Endometrial microvascular endothelial cells (primary cell): ENCODE data around the gene RBBP8NL. TPM values are rescaled to one million over a fixed set of nuclear protein-coding genes. Genes with fewer than 3 reads are reported as not detected.

Experiments used
- in situ Hi-C: cut with HindIII; loops from 2 replicates; pipeline ENCODE4 v1.10.0; 2017; ENCODE audit warnings: low sequenced_read_pairs, low pct_unique_long_range_greater_than_20kb; ENCODE audit errors: inconsistent ontology term
- total RNA-seq: library from RNA; depleted of rRNA; stranded (reverse); fragments of >200 nt; gene quantifications from one replicate; pipeline ENCODE4 v1.2.3, GENCODE V29; 2015; ENCODE audit errors: inconsistent ontology term

The RBBP8NL gene
- total RNA-seq, 1 donor from 2014 or later: not detected

GRCh38 chr20:62448038-62448437 is 20.7 kb upstream of the RBBP8NL start:
- in situ Hi-C loops: no loop called here

DNA sequence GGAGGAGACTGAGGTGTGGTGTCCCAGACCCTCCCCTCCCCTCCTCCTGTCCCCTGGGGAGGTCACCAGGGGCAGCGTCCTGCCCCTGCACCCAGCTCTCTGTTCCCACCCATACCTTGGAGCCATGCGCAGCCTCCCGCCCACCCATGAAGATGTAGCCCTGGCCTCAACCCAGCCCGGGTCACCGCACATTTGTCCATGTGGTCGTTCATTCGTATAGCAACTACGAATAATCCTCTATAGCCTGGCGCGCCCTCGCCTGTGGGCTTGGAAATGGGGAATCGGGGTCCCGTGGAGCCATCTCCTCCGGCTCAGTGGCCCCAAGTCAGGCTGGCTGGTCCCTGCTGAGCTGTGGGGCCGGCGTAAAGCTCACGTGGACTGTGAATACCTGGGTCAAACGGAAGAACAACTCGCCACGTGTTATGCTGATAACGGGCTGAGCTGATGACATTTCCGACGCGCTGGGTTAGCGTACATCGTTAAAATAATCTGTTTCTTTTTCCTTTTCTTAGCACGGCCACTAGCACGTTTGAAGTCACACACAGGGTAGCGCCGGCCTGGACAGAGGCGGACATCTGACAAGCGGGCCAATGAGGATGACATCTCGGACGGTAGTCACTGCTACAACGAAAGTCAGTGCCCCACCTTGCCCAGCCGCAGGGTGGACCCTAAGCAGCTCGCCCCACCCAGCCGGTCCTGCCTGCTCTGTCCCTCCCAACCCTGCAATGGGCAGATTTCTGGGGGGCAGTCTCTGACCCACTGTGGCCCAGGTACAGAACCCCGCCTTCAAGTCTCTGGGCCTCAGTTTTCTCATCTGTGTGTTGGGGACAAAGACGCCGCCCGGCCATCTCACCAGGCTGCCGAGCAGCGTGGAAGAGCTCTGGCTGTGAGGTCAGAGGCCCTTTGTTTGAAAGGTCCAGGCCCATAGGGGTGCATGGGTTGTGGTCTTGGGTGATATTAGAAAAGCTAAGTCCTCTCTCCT is 19.8 kb upstream of the RBBP8NL start:
- in situ Hi-C loops: no loop called here

- in situ Hi-C loops: no loop called here
These were observed 19.1 kb upstream of the RBBP8NL start for GRCh38 chr20:62446481-62446880.

- in situ Hi-C loops: no loop called here
These were observed 18.4 kb upstream of the RBBP8NL start for GRCh38 chr20:62445553-62446340.

- in situ Hi-C loops: no loop called here
These were observed 16.9 kb upstream of the RBBP8NL start for GRCh38 chr20:62444286-62444685.

GRCh38 chr20:62441987-62442539 is 14.7 kb upstream of the RBBP8NL start:
- in situ Hi-C loops: no loop called here

GRCh38 chr20:62439218-62439617 is 11.9 kb upstream of the RBBP8NL start:
- in situ Hi-C loops: no loop called here

- in situ Hi-C loops: no loop called here
These were observed 10.6 kb upstream of the RBBP8NL start for GRCh38 chr20:62437927-62438326.

DNA sequence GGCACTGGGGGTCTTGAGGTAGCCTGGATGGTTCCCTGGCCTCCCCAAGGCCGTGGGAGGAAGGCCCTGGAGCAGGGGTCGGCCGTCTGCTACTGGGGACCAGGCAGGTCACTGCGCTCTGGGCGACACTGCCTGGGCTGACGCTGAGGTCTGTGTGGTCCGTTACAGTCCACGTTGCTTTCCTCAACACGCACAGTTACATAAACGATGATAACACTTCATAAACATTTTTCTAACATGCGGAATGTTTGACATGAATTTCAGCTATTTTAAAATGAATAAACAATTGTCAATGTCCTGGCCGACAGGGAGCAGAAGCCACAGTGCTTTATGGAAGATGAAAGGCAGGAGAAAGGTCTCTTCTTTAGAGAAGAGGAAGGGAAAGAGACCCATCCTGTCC is 10.2 kb upstream of the RBBP8NL start:
- in situ Hi-C loops: no loop called here

- in situ Hi-C loops: no loop called here
These were observed 9.4 kb upstream of the RBBP8NL start for GRCh38 chr20:62436692-62437091.

GRCh38 chr20:62433658-62434497 is 6.5 kb upstream of the RBBP8NL start:
- in situ Hi-C loops: no loop called here

DNA sequence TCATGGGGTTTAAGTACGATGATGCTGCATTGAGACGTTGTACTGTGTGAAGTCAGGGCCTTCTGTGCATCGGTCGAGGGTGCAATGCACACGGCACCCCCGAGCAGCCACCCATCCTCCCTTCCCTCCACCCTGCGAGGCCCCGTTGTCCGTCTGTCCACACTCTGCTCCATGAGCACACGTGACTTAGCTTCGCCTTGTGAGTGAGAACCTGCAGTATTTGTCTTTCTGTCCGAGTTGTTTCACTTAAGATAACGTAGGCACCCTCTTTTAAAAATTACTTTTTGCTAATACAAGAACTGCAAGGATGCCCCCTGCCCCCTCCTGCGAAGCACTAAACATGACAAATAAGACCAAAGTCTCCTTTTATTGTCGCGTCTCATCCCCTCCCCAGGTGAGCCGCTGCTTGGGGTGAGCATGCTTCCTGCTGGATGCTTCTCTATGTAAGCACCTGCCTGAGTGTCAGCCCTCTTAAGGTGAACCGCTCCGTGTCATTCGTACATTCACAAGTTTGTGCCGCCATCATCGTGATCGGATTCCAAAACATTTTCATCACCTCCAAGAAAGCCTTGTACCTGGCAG is 3.6 kb upstream of the RBBP8NL start:
- in situ Hi-C loops: no loop called here

DNA sequence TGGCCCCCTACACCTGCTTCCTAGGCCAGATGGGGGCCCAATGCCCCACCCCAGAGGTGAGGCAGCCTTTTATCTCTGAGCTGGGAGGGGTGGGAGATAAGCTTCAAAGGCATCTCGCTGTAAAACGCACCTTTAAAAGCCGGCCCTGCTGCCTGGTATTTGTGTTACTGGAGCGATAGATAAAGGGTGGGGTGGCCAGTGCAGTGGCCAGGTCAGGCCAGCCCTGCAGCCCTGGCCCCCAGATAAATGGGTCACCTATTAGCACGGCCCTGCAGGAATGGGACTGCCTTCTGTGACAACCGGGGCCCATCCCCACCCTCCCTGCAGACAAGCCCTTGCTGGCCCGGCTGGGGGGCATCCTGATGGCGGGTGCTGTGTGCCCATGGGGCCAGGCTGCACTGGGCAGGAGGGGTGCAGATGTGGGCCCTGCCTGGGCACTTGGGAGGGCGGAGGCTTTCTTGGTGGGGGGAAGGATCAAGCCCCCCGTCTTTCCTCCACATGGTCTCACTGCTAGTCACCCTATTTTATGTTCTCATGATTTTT is 3.0 kb upstream of the RBBP8NL start:
- in situ Hi-C loops: no loop called here

DNA sequence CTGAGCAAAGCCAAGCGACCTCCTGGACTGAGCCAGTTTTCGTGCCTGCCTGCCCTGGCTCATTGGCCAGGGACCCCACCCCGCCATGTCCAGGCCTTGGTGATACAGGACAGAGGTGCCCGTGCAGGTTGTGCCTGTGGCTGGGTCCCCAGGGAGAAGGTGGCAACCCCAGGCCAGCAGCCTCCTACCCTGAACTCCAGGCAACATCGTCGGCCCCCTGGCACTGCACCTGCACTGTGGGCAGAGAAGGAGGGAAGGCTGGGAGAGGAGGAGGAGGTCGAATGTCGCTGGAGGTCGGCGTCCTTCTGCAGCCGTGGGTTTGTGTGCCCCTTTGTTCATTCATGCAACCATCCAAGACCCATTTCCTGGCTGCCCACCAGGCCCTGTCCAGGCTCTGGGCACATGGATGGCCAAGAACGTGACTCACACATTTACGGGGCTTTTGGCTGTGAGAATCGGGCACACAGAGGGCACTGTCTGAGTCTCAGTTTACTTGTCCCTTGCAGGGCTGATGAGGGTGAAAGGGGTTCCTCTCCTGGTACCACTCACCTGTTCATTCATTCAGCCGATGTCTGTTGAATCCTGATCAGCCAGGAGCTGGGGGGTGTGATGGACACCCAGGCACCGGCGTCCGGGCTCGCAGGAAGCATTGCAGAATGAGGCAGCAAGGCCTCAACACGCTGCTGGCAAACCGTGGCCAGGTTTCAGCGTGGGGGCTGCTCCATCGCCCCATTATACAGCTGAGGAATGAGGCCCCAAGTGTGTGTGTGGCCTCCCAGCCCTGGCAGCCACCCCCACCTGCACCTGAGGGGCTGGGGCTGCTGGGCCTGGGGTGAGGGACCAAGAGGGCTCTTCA is 2.3 kb upstream of the RBBP8NL start:
- in situ Hi-C loops: no loop called here

GRCh38 chr20:62428396-62429295 is 1.3 kb upstream of the RBBP8NL start:
- in situ Hi-C loops: no loop called here

DNA sequence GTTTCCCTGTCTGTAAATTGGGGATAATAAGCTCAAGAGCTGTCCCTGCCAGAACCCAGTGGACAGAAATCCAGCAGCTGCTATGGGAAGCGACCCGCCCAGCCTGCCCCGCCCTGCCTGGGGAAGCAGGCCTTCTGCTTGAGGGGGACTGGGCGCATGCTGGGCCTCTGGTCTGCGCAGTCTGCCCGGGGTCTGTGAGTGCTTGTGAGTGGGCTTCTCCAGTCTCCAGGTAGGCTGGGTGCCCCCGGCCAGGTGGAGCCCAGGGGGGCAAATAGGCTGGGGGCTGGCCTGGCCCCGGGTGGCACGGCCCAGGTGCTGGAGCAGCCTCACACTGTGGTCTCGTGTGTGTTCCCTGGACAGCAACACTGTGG is 648 bp upstream of the RBBP8NL start:
- in situ Hi-C loops: no loop called here
